ENCODE data around the gene HNRNPA2B1.
"Not testable (repeated sequence)": the region's sequence is repeated elsewhere in the genome, so short reads cannot be mapped to it uniquely, and the experiment has no call there.

Gene HNRNPA2B1

DNA sequence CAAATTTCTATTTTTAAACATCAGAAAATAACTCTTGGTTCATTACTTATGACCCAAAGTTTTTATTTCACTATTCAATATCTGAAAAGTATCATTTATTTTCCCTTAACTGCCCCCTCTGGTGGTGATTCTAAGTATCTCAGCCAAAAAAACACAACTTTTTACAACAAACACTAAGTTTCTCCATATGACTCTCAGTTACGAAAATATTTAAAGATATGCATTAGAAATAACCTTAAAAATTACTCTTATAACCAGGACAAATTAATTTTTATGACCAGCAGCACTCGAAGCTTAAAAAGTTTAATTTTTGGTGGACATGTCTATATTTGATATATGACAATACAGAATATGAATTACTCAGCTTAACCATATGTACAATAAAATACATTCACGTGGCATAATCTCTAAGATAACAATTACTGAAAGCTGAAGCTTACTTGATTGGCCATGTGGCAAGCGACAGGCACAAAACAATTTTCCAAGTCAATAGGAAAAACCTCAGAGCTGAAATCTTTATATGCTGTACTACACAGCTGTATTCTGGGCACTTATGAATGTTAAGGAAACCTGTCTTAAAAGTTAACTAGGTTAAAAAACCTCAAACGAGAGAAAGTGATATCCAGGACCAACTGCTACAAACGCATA, 2.3 kb downstream of the HNRNPA2B1 start:
- no peak for DNase-seq (ENCODE audit: low read depth in 1 of 2, low spot score in 1 of 2)

DNA sequence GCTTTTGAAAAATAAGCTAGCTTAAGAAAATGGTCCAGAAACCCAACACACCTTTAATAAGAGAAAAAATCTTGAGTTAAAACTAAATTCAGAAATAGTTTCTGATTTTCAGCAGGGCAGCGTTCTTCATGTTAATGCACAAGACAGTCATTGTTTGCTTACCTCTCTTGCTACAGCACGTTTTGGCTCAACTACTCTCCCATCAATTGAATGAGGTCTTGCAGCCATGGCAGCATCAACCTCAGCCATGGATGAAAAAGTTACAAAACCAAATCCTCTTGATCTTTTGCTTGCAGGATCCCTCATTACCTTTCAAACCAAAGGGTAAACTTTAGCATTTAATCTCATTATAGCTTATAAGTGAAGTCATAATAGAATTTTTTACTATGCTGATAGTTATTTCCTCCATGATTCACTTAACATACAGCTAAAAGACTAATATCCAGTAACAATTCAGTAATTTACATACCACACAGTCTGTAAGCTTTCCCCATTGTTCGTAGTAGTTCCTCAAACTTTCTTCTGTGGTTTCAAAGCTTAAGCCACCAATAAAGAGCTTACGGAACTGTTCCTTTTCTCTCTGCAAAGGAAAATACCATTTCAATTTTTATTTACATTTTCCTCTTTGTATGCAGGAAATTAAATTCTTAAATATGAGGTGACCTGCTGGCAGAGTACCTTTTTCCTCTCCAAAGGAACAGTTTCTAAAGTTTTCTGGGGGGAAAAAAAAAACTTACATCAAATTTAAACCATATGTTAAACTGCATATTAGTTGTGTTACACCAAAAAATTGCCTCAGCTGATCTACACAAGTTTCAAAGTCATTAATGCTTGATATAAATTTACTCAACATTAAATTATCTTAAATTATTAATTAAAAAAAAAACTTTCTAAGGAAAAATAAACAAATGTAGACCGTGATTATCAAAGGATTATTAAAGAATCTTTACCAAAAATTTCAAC, 3.1 kb downstream of the HNRNPA2B1 start:
- DNase-seq (ENCODE audit: low read depth in 1 of 2, low spot score in 1 of 2) = no peak

DNA sequence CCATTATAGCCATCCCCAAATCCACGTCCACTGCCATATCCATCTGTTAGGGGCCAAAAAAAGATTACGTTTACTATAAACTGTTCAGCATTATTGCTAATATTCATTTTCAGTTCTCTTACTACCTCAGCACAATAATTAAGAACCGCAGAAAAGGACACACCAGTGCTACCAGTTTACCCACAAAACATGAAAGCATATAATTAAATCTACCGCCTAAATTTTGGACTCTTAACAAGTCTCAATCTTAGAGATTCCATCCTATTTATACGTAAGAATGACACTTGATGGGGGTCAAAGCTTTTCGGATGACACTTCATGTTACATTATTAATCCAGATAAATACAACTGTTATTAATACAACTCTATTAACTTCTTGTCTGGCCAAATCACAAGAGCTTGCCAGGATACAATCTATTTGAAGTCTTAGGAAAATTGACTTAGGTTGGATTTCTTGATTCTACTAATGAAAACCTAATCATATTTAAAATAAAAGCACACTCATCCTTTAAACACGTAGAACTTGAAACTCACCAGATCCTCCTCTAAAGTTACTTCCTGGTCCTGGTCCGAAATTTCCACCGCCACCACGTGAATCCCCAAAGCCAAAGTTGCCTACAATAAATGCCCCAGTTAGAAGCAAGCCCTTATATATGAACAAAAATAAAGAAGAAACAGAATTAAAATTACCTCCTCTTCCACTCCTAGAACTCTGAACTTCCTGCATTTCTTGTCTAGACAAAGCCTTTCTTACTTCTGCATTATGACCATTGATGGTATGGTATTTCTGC, 4.5 kb downstream of the HNRNPA2B1 start:
- DNase-seq (ENCODE audit: low read depth in 1 of 2, low spot score in 1 of 2) = no peak

DNA sequence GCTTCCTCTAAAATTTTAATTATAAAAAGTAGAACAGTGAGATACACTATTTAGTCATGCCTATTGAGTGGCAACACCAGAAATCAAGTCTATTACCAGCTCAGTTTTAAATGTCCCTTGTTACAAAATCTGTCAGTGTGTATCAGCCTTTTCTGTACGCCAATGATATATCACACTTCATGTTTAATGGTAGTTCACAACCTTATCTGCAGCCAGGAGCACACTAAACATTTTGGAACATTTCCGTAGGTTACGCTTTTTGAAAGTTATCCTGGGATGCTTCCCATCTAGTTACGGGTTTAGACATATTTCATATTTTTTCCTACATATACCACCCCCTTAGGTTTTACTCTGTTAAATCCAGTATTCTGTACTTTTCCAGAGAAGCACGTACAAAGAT, 5.4 kb downstream of the HNRNPA2B1 start:
- no peak for DNase-seq (ENCODE audit: low read depth in 1 of 2, low spot score in 1 of 2)

DNA sequence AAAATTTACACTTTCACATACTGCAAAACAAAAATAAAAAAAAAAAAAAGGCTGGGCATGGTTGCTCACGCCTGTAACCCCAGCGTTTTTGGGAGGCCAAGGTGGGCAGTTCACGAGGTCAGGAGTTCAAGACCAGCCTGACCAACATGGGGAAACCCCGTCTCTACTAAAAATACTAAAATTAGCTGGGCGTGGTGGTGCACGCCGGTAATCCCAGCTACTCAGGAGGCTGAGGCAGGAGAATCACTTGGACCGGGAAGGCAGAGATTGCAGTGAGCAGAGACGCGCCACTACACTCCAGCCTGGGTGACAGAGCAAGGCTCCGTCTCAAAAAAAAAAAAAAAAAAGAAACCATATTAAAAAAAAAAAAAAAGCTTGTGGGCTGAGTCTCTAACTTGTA, 5.8 kb downstream of the HNRNPA2B1 start:
- not testable (repeated sequence) for DNase-seq (ENCODE audit: low read depth in 1 of 2, low spot score in 1 of 2)

DNA sequence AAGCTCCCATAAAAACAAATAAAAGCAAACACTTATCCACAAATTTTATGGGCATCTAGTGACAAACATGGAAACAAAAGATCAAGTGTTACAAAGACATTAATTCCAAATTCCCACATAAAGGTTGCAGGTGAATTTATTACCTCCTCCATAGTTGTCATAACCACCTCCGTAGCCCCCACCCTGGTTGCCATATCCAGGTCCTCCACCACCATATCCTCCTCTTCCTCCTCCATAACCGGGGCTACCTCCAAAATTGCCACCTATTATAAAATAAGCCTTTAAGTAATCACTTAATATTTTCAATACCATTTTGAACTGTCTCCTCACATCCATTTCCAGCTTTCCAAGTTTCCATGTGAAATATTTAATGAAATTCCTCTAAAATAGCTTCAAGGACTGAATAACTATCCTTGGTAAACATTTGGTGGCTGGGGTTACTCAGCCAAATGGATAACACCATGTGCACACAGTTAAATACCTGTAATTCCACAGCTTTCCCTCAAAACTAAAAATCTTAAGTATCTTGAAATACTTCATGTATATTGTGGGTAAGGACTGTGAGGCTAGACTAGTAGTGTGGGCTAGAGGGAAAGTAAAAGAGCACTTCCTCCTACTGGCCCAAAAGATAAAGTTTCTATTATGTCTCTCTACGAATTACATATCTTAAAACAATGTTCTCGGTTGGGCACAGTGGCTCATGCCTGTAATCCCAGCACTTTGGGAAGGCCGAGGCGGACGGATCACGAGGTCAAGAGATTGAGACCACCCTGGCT, 6.9 kb downstream of the HNRNPA2B1 start:
- DNase-seq (ENCODE audit: low read depth in 1 of 2, low spot score in 1 of 2) = no peak

DNA sequence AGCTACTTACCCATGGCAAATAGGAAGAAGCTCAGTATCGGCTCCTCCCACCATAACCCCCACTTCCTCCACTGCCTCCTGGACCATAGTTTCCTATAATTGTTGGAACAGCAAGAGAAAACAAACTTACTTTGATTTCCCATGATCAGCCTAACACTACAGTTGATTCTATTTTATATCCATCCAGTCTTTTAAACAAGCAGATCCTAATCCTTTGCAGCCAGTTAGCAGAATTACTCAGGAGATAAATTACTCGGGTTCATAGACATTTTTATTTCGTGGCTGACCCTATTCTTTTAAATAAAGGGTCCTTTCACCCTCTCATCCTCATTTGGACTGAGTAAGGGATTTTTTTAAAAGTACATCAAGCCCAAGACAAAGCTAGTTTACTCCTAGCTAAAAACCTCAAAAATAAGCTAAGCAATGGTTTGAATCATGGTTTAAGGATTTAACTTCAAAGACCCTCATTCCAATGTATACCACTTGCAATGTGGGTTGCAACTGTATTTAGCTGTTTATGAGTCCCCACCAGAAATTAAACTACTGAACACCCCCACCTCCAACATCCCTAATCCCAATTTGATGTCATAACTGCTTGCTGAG, 8.0 kb downstream of the HNRNPA2B1 start:
- DNase-seq (ENCODE audit: low read depth in 1 of 2, low spot score in 1 of 2) = no peak

DNA sequence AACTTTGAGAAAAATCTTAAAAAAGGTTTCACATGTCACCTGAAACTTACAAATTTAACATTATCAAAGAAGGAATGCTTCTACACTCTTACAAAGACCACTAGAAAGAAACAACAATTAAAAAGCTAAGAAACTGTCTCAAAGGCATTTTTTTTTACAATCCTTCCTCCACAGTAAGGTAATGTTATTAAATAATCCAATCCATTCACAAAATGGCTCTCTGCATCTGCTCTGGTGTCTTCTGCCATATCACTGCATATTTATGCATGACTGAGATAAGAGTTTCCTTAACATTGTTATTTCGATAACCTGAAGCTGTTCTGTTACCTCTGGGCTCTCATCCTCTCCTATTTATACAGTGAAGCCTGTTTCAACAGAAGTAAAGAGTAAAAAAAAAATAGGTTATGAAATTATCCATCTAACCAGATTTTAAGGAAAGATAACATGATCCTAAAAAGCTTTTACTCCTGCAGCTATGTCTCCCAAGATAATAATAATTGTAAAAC, 8.5 kb downstream of the HNRNPA2B1 start:
- no peak for DNase-seq (ENCODE audit: low read depth in 1 of 2, low spot score in 1 of 2)

DNA sequence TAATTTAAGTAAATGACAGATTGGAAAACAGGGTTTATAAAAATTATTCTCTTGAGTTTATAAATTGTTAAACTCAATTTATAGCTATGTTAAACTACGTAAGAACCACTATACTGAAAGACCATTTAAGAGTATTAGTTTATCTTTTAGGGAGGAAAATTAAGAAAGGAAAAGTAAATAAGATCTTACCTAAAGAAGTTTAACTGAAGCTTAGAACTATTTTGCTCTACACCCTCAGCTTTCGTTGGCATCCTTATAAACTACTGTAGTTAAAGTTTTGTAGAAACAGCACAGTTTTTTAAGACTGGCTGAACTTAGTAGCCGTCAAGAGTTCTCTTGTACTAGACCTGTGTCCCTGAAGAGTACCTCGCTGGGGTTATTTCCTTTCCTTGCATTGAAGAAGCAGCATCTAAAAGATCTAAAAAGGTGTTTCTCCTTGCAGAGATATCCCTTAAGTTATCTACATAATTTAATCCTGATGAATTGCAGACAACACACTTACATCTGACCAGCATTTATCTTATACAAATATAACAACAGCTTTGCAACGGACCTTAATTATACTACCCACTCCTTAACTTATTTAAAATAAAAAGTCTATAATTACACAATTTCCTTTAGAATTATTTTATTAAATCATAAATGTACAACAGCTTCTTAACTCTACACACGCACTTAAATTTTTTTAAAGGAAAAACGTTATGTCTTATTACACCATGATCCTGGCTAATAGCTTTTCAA, 9.1 kb downstream of the HNRNPA2B1 start:
- DNase-seq (ENCODE audit: low read depth in 1 of 2, low spot score in 1 of 2) = no peak

DNA sequence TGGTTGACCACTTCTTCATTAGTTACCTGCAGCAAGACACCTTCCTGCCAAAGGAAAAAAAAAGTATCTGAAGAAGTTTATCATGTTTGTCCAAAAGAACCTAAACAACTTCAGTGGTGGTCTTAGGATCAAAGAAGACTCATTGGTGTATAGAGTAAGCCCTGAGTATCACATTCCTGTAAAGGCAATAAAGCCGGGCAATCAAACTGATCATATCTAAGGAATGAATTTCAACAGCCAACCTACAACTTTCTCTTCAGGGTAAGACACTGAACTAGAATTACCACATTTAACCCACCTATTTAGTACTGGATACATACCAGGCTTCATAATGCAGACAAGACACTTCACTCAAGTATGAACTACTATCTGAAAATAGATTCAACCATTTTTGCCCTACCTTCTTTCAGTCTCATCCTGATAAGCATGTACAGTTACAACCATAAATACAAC, 10.1 kb downstream of the HNRNPA2B1 start:
- no peak for DNase-seq (ENCODE audit: low read depth in 1 of 2, low spot score in 1 of 2)

DNA sequence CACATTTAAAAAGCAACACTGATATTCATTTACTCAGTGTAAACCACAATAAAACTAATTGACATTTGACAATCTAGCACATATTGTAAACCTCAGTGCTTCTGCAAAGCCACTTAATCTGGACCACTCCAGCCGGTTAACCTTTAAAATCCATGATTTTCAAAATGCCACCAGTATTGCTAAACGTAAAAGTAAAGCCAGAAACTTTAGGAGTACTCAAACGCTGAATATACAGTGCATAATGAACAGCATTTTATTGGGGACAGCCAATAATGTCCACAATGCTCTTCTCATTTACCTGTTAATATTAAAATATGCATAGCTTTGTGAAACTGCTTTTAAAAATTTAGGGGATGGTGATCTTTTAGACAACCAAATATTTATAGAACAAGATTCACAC, 10.8 kb downstream of the HNRNPA2B1 start:
- DNase-seq (ENCODE audit: low read depth in 1 of 2, low spot score in 1 of 2) = no peak

DNA sequence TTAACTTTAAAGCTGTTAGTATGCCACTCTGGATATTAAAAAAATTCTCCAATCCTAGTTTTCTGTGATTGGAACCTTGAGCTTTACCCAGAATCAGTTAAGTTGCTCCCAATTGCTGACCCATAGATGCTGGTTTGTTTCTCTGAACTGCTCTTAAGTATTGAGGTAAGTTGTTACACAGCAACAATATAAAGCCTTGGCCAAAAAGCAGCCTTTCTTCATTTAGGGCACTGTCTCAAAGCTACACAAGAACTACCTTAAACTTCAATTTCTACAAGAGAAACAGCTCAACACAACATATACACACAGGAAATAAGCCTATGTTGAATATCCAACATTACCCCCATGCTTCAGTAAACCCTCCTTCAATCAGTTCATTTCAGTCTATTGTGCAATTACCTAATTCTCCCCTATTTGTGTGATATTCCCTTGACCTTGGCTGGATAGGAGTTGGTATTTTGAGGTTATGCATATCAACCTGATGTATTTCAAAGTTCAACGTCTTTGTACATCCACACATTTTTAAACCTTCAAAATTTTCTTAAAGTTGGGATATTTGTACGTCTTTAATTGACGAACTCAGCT, 11.5 kb downstream of the HNRNPA2B1 start:
- no peak for DNase-seq (ENCODE audit: low read depth in 1 of 2, low spot score in 1 of 2)

DNA sequence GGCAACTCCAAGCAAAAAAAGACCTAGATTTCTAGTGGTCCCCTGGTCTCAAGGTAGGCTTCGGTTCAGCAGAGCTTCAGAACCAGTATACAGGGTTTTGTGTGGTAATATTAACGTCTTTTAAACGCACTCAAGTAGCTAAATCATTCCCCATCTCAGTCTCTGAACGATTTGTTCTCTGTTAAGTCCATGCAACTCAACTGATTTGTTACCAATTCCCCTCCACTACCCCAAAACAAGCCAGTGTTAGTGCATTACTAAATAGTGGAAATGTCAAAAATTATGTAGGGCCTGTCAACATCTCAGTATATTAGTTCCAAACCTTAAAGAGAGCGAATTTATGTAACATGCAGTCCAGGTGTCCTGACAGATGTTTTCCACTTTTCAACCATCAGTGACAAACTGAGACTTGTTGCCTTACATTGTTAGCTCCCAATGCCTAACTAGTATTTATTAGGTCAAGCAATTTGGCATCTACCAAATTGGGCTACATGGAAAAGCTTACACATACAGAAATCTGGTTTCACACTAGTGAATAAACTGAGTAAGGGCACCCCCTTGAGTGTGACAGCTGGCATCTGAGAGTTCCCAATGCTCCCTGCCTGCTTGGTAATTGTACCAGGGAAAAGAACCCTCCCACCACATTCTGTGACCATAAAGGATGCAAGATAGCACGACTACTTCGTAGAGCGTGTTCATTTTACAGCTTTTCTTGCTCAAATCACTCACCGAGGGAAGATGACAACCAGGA, 12.2 kb downstream of the HNRNPA2B1 start:
- no peak for DNase-seq (ENCODE audit: low read depth in 1 of 2, low spot score in 1 of 2)

DNA sequence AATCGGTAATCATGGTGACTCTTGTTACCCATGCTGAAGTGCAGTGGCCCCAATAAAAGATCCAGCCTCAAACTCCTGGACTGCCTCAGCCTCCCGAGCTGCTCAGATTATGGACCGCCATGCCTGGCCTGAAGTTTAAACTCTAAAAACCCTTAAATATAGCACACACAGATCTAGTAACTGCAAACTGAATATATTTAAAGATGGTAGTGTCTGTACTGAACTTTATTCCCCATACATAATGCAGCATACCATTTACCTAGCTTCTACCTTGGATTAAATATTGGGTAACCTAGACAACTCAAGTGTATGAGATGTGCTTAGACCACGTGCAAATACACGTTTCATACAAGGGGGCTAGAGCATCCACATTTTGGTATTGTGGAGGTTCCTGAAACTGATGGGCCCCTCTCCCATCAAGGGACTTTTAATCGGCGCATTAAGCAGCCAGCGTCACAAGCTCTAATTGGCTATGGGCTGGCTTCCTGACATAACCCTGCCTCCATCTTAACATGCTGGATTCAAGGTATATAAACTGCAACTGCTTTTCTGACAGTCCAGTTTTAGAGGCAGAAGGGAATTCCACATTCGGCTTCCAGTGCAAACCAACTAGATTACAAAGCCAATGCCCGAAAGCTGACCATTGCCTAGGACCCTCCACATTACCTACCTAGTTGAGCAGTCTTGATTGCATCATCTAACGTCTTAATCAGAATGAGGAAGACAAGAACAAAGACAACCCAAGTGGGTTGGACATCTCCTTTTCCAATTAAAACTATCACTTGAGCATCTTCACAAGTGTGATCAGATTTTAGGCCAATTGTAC, 13.0 kb downstream of the HNRNPA2B1 start:
- no peak for DNase-seq (ENCODE audit: low read depth in 1 of 2, low spot score in 1 of 2)

DNA sequence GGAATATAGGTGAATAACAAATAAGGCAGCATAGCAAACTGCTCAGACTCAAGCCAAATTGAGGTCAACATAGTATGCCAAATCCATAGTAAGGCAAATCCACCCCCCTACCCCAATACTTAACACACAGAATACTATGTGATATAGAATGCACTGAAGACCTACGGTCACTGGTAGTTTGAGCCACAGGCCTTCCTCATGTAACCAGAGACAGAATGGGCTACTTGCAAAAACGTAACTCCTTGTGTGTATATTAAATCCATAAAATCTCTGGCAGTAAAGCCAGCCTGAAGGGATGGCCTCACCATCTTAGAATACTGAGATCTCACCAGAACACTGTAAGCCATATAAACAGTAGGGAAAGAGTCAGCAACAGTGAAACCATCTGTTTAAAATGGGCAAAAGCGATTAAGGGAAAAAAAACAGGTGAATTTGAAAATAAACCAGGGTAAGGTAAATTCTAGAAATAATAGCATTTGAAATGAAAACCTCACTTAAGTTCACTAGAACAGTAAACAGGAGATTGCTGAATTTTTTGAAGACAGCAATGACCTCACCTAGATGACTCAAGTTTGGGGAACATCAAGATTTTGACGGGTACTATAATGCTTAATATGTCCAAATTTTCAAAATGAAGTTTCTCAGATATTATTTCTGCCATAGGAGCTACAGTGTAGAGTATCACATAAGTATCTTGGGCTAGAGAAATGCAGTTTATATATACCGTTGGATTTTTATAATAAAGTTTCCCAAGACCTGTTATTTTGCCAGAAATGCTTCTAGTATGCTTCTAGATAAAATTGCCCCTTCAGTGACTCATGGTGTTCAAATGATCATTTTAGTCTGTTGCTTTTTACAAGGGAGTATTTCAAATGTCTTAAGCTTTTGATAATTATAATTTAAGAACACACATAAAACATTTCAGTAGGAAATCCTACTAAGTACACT, 13.9 kb downstream of the HNRNPA2B1 start:
- no peak for DNase-seq (ENCODE audit: low read depth in 1 of 2, low spot score in 1 of 2)

DNA sequence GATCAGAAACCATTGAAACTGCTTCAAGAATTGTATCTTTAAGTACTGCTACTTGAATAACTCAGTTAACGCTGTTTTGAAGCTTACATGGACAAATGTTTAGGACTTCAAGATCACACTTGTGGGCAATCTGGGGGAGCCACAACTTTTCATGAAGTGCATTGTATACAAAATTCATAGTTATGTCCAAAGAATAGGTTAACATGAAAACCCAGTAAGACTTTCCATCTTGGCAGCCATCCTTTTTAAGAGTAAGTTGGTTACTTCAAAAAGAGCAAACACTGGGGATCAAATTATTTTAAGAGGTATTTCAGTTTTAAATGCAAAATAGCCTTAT, 14.7 kb downstream of the HNRNPA2B1 start:
- DNase-seq (ENCODE audit: low read depth in 1 of 2, low spot score in 1 of 2) = no peak
